Ramos (cell line): Measurements from ENCODE around the gene TEX11.
"Not testable (repeated sequence)": the region's sequence is repeated elsewhere in the genome, so short reads cannot be mapped to it uniquely, and the experiment has no call there.

Source experiments
- in situ Hi-C: fragments of 300-500 bp; cut with MboI; formaldehyde crosslinking; loops from one replicate; pipeline ENCODE4 v1.14.3; 2022; ENCODE audit warnings: low sequenced_read_pairs; ENCODE audit not compliant: unreplicated experiment

TEX11 gene

DNA sequence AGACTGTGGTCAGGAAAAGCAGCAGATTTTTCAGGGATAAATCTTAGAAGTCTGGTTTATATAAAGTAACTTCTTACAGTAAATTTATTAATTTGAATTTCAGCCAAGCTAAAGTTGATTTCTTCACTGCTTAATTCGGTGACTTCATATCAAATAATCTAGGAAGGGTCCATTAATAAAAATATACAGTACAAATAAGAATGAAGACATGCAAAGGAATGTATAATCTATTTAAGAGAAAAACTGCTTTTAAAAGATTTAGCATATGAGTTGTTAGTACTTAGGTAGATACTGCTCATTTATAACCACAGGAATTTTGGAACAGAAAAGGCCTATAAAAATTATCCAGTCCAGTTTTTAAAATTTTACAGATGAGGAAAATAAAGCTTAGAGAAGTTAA, 286.8 kb downstream of the TEX11 start:
- in situ Hi-C loops = no loop called here

DNA sequence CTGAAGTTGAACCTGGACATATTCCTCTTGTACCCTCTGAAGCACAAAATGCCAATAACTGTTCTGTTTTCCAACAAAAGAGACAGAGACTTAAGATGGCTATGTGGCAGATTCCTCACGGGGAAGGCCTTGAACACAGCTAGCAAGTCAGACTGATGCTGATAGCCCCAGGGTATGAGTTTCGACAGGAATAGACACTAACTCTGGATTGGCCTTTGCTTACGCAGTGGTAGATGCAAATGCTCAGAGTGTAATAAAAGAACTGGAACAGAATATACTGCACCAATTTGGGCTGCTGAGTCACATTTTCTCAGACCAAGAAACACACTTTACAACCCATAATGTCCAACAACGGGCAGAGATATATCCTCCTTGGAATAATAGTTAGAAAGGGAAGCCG, 290.0 kb downstream of the TEX11 start:
- in situ Hi-C loops = no loop called here

DNA sequence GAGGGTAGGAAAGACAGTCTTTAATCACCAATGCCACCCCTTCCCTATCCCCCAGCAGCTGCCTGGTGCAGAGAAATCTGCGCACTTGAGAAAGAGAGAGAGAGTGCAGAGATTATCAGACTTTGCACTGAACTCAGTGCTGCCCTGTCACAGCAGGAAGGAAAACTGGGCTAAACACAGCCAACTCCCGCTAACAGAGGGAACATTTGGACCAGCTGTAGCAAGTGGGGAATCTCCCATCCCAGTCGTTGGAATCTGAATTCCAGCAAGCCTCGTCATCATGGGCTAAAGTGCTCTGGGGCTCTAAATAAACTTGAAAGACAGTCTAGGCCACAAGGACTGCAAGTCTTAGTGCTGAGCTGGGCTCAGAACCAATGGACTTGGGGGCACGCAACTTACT, 295.2 kb downstream of the TEX11 start:
- in situ Hi-C loops = no loop called here

DNA sequence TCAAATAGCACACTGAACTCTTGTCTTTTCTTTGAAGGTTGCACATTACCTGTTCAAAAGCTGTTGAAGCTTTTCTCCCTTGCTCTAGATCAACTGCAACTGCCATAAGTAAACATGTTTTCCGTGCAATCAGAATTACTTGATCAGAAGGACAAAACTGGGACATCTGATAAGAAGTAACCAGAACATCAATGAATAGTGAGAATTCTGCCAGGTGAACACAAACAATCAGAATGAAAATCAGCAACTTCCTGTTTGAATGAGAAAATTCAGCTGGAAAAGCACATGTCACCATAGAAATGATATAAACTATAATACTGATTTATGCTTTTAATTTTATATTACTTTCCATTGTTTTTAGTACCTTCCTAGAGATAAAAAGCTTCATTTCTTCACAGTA, 303.2 kb downstream of the TEX11 start:
- in situ Hi-C loops = no loop called here

GRCh38 chrX:70592091-70592490, 316.4 kb downstream of the TEX11 start:
- in situ Hi-C loops = no loop called here

- in situ Hi-C loops = not testable (repeated sequence)
Observed at GRCh38 chrX:70587158-70587557, 321.4 kb downstream of the TEX11 start.

DNA sequence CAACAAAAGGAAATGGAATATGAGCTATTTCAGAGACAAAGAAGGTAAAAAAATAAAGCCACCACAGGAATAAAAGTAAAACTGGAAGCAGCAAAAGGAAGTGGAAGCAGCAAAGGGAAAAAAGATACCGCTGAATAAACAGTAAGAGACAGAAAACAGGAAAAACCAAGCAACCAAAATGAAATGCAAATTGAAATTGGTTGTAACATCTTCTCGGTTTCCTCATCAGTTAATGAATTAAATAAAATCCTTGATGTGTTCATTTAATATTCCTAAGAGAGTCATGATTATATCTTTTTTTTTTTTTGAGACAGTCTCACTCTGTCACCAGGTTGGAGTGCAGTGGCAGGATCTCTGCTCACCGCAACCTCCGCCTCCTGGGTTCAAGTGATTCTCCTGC, 331.1 kb downstream of the TEX11 start:
- in situ Hi-C loops = no loop called here

DNA sequence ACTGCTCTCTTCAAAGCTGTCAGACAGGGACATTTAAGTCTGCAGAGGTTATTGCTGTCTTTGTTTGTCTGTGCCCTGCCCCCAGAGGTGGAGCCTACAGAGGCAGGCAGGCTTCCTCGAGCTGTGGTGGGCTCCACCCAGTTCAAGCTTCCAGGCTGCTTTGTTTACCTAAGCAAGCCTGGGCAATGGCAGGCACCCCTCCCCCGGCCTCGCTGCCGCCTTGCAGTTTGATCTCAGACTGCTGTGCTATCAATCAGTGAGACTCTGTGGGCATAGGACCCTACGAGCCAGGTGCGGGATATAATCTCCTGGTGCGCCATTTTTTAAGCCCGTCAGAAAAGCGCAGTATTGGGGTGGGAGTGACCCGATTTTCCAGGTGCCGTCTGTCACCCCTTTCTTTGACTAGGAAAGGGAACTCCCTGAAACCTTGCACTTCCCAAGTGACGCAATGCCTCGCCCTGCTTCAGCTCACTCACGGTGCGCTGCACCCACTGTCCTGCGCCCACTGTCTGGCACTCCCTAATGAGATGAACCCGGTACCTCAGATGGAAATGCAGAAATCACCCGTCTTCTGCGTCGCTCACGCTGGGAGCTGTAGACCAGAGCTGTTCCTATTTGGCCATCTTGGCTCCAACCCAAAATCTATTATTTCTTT, 338.5 kb downstream of the TEX11 start:
- in situ Hi-C loops = not testable (repeated sequence)

DNA sequence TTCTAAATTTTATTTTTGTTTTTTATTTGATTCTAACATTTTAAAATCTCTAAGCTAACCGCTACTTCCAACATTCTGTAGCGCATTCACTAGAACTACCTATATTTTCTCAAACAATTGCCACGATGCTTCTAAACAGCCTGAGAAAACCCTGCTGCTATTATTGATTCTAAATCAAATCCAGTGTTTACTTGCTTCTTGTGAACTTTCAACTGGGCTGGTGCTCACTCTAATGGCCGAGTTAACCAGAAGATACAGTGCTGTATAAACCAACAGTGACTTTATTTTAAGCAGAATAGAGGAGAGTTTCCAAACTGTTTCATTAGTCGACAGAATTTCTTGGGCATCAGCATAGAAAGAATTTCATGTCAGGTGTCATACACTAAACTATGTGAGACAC, 353.6 kb downstream of the TEX11 start:
- in situ Hi-C loops = no loop called here

DNA sequence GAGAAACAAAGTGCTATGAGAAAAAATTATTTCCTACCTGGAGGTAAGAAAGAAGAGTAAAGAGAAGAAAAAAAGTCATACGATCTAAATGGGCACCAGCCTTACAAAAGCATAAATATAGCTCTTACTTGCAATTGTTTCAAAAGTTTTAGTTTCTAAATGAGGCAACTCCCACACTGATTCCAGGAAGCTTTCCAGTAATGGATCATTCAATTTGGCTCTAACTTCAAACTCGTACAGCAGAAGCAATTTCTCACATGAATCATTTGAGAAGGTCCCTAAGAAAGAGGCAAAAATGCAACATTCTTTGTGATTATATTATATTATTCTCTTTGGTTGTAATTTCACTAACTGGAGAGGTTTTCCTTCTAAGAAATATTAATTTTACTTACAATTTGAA, 354.0 kb downstream of the TEX11 start:
- in situ Hi-C loops = no loop called here

DNA sequence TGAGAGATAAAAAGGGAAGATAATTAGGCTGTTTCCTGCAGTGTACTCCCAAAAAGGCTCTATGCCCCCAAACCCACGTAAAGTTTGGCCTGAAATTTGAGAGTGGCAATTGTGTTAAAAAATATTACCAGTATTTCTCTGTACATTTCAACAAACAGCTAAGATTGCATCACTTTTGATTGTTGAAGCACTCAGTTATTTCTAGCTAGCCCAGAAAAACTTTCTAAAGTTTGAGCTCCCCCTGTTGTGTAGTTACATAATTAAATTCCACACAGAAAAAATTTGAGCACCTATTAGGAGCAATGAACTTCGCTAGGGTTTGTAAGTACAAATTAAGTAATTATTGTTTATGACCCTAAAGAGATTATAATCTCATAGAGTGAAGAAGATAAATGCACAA, 354.4 kb downstream of the TEX11 start:
- in situ Hi-C loops = no loop called here

DNA sequence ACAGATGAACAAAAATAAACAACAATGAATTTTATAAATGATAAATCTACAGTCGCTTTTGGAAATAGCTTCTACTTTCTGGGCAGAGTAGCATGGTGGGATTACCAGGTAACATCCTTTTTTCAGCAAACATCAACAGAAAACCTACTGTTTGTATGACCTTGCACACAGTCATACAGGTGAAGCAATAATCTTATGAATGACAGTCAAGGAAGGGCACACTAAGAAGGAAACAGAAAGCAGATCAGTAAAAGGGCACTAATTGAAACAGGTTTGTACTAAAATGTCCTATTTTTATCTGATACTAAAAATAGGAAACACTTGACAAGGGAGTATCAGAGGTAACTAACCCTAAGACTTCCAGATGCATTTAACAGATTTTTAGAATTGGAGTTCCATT, 355.0 kb downstream of the TEX11 start:
- in situ Hi-C loops = no loop called here

GRCh38 chrX:70552130-70552704, 356.3 kb downstream of the TEX11 start:
- in situ Hi-C loops = no loop called here

- in situ Hi-C loops = no loop called here
Observed at GRCh38 chrX:70549429-70549828, 359.1 kb downstream of the TEX11 start.

- in situ Hi-C loops = no loop called here
Observed at GRCh38 chrX:70535198-70535597, 373.3 kb downstream of the TEX11 start.

GRCh38 chrX:70527610-70528345, 380.7 kb downstream of the TEX11 start:
- in situ Hi-C loops = no loop called here

DNA sequence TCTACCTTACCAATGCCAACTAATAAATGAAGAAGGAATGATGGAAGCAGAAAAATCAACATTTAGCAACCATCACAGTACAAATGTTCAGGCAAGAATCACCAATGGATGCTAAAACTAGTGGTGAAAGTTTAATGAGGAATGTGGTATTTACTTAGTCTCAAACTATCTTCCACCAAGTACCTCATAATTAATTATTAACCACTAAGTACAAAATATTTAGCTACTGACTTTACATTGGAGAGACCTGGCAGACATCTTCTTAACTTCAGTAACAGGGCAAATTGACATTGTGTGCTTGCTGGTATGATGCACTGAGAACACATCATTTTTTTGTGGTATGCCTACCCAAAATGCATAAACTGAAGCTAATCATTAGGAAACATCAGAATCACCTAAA, 381.5 kb downstream of the TEX11 start:
- in situ Hi-C loops = no loop called here

GRCh38 chrX:70525733-70526132, 382.8 kb downstream of the TEX11 start:
- in situ Hi-C loops = no loop called here

DNA sequence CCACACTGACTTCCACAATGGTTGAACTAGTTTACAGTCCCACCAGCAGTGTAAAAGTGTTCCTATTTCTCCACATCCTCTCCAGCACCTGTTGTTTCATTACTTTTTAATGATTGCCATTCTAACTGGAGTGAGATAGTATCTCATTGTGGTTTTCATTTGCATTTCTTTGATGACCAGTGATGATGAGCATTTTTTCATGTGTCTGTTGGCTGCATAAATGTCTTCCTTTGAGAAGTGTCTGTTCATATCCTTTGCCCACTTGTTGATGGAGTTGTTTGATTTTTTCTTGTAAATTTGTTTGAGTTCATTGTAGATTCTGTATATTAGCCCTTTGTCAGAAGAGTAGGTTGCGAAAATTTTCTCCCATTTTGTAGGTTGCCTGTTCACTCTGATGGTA, 392.8 kb downstream of the TEX11 start:
- in situ Hi-C loops = not testable (repeated sequence)

DNA sequence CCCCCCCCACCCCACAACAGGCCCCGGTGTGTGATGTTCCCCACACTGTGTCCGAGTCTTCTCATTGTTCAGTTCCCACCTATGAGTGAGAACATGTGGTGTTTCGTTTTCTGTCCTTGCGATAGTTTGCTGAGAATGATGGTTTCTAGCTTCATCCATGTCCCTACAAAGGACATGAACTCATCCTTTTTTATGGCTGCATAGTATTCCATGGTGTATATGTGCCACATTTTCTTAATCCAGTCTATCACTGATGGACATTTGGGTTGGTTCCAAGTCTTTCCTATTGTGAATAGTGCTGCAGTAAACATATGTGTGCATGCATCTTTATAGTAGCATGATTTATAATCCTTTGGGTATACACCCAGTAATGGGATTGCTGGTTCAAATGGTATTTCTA, 393.2 kb downstream of the TEX11 start:
- in situ Hi-C loops = not testable (repeated sequence)

DNA sequence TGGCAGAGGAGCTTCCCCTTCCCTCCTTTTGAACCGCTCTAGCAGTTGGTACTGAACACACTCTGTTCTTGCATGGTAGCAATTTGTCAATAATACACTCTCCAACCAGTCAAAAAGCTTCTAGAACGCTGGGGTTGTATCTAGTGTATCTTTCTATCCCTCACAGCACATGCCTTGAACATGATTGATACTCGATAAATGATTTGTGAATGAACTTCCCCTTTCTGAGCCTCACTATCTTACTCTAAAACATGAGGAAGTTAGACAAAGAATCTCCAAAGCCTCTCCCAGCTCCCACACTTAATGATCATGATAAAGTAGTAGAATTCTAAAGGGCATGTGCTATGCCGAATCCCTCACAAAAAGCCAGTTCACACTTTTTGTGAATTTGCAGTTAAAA, 399.4 kb downstream of the TEX11 start:
- in situ Hi-C loops = no loop called here
